Heart left ventricle (tissue), 16 donors: ENCODE results near the gene CLN3. TPM values are rescaled to one million over a fixed set of nuclear protein-coding genes. Genes with fewer than 3 reads are reported as not detected.

ENCODE experiments used
- ATAC-seq, 4 donors: fragments of 200-7000 bp; cut with Tn5 transposase; one replicate each; pipeline ENCODE4 v1.9.1; 2020 to 2022; ENCODE audit warnings: moderate library complexity in 4 of 4, mild to moderate bottlenecking in 3 of 4, moderate number of reproducible peaks in 1 of 4
- DNase-seq, 5 donors: peaks; one replicate each; pipeline ENCODE4 v3.0.0-alpha.2; 2020
- H3K27ac ChIP-seq, 12 donors: fragments of 200-600 bp; sonication (generic) in 4 of 12; one replicate each; pipeline versions ENCODE4 v1.5.0 to v1.8.0; 2016 to 2022; ENCODE audit warnings: mild to moderate bottlenecking in 2 of 12
- H3K27me3 ChIP-seq, 9 donors: fragments of 200-600 bp; sonication (generic) in 2 of 9; one replicate each; pipeline versions ENCODE4 v1.5.1 to v1.8.0; 2016 to 2022; ENCODE audit warnings: mild to moderate bottlenecking in 3 of 9
- H3K36me3 ChIP-seq, 9 donors: fragments of 200-600 bp; sonication (generic) in 2 of 9; one replicate each; pipeline versions ENCODE4 v1.5.0 to v1.8.0; 2018 to 2022; ENCODE audit warnings: mild to moderate bottlenecking in 2 of 9
- H3K4me1 ChIP-seq, 12 donors: fragments of 200-600 bp; sonication (generic) in 4 of 12; one replicate each; pipeline versions ENCODE4 v1.5.0 to v1.8.0; 2016 to 2022; ENCODE audit warnings: mild to moderate bottlenecking in 3 of 12
- H3K4me3 ChIP-seq, 12 donors: fragments of 200-600 bp; sonication (generic) in 4 of 12; one replicate each; pipeline versions ENCODE4 v1.5.0 to v1.8.0; 2017 to 2022; ENCODE audit warnings: mild to moderate bottlenecking in 9 of 12, moderate library complexity in 4 of 12
- H3K9me3 ChIP-seq, 12 donors: fragments of 200-600 bp; sonication (generic) in 4 of 12; one replicate each; pipeline versions ENCODE4 v1.5.0 to v1.8.0; 2016 to 2022; ENCODE audit warnings: mild to moderate bottlenecking in 1 of 12
- CTCF ChIP-seq, 12 donors: fragments of 200-600 bp; sonication (generic) in 4 of 12; IDR thresholded peaks; one replicate each; pipeline versions ENCODE4 v1.5.0 to v1.8.0; 2018 to 2022; ENCODE audit warnings: antibody characterized with exemption in 12 of 12, mild to moderate bottlenecking in 5 of 12
- POLR2A ChIP-seq, 2 donors: fragments of 450-650 bp; IDR thresholded peaks; one replicate each; pipeline ENCODE4 v1.6.1; 2017; ENCODE audit warnings: antibody characterized with exemption in 2 of 2, mild to moderate bottlenecking in 2 of 2, moderate library complexity in 2 of 2
- WGBS, 4 donors: extraction: QIAGEN DNeasy Blood & Tissue Kit in 2 of 4; methylation state at CpG; one replicate each; pipeline versions ENCODE4 v1.1.5 to v1.1.7; 2013 to 2018; 5-methylcytosine and 5-hydroxymethylcytosine counted together
- intact Hi-C, 10 donors: fragments of 100-400 bp; cut with DNase I; formaldehyde crosslinking; loops; one replicate each; pipeline versions ENCODE4 v1.11.1 to v1.14.2; 2022
- polyA plus RNA-seq, 2 donors: library from polyadenylated mRNA; stranded (reverse); fragments of 200-250 nt; gene quantifications; one replicate each; pipeline ENCODE4 v1.2.3, GENCODE V29; 2013
- total RNA-seq, 9 donors: library from RNA; depleted of rRNA in 2 of 9; stranded (reverse); fragments of >200 nt in 2 of 9; fragmentation: NEBNext Ultra II Directional in 3 of 9; extraction: Animal tissue kit (Norgen Biotek cat#: 25700) in 3 of 9; gene quantifications; one replicate each; pipeline versions ENCODE4 v1.1.0 to v1.2.4, GENCODE V29; 2016 to 2023
- donor health status: ischemic (EF 13 %, LVEDD 7.1; RV severe dilation, severe dysfunction).
- donor health status: healthy with polysubstance abuse.
- donor health status: DM: no; HTN: yes; CAD: no.
- donor health status: DM: no; HTN: no; CAD: no.
- donor health status: ischemic (EF 25% LVEDD 6.9; RV normal size, moderate dysfunction).
- donor health status: ischemic (EF 25% LVEDD 5.7; RV mildly dilated, moderate dysfunction).
- donor health status: healthy.
- donor health status: DM: yes; HTN: yes; CAD: no.
- donor health status: ischemic (EF 35%, LVEDD 5.7; RV mildly dilated, moderate dysfunction).
- donor health status: nonischemic (EF 11% LVEDD 7.7; RV severe dilation, severe dysfunction).
- donor health status: DM: yes; HTN: yes; CAD: no.
- donor health status: PGD.
- donor health status: ischemic (EF 29% LVEDD 5.4; RV normal size, mild dysfunction).
- donor health status: nonischemic (EF 23%, LVEDD 6.1; RV moderate dilation, normal function).

The CLN3 gene
- total and polyA plus RNA-seq, 11 donors: 8.8 to 23.9 (median 14.2) TPM

GRCh38 chr16:28513484-28514181 is 21.8 kb upstream of the CLN3 start:
- H3K36me3 ChIP-seq: no peaks in the 10 kb centered on the region
- intact Hi-C loops: no loop called here
- DNase-seq: no peak
- TF ChIP-seq POLR2A (IDR thresholded peaks at IDR 0.05) (no peak), CTCF (IDR thresholded peaks at IDR 0.05) (no peak)
- WGBS, 4 donors: 79 to 86% (median 82%) methylated on average over 12 of the region's 12 CpGs
- no peak overlapping the region for H3K27ac ChIP-seq
- H3K4me1 ChIP-seq: no peaks in the 10 kb centered on the region
- no peaks in the 10 kb centered on the region for H3K9me3 ChIP-seq
- no peak for ATAC-seq
- no peaks in the 10 kb centered on the region for H3K27me3 ChIP-seq
- H3K4me3 ChIP-seq: no peak overlapping the region

GRCh38 chr16:28511801-28512789 is 20.2 kb upstream of the CLN3 start:
- Histone ChIP-seq H3K27me3 (peaks cover 0 to 3% (median 0%) of the 10 kb centered on the region in 9 donors), H3K36me3 (no peaks in the 10 kb centered on the region), H3K4me3 (no peak overlapping the region), H3K9me3 (no peaks in the 10 kb centered on the region), H3K4me1 (peaks cover 0 to 14% (median 0%) of the 10 kb centered on the region in 12 donors), H3K27ac (no peak overlapping the region)
- no peak for DNase-seq
- intact Hi-C loops: no loop called here
- no peak for ATAC-seq
- 84 to 89% (median 86%) methylated on average over 21 of the region's 21 CpGs for WGBS, 4 donors
- no peak for TF ChIP-seq POLR2A (IDR thresholded peaks at IDR 0.05)
- TF ChIP-seq CTCF (IDR thresholded peaks at IDR 0.05): no peak

- Histone ChIP-seq H3K27ac (no peak overlapping the region), H3K27me3 (peaks cover 0 to 3% (median 0%) of the 10 kb centered on the region in 9 donors), H3K36me3 (no peaks in the 10 kb centered on the region), H3K9me3 (no peaks in the 10 kb centered on the region), H3K4me1 (peaks cover 0 to 19% (median 0%) of the 10 kb centered on the region in 12 donors), H3K4me3 (no peak overlapping the region)
- intact Hi-C loops: no loop called here
- TF ChIP-seq POLR2A (IDR thresholded peaks at IDR 0.05) (no peak), CTCF (IDR thresholded peaks at IDR 0.05) (no peak)
- DNase-seq (no peak), ATAC-seq (no peak)
- WGBS, 4 donors: 84 to 94% (median 87%) methylated on average over 3 of the region's 3 CpGs
Measured at GRCh38 chr16:28511031-28511430, 19.2 kb upstream of the CLN3 start.
